ENCODE measurements around the gene EXTL1.

The EXTL1 gene

GRCh38 chr1:26067432-26067911 is 45.9 kb downstream of the EXTL1 start, which contains the start of gene TRIM63:
Gene TRIM63, minus strand, starts transcription at chr1:26067630. Its CDS starts 136 bp downstream, at chr1:26067494.
- H3K4me3 ChIP-seq (ENCODE audit: low read depth, low read length), result no peak within 1 kb of the TSS
- TF ChIP-seq CTCF (IDR thresholded peaks at IDR 0.05; ENCODE audit: insufficient read depth, low read depth, low read length, missing control alignments), result no peak
- no peak for DNase-seq (ENCODE audit: low read depth)

- no peak for TF ChIP-seq CTCF (IDR thresholded peaks at IDR 0.05; ENCODE audit: insufficient read depth, low read depth, low read length, missing control alignments)
- no peak overlapping the region for H3K4me3 ChIP-seq (ENCODE audit: low read depth, low read length)
- DNase-seq (ENCODE audit: low read depth), result no peak
Measured at GRCh38 chr1:26069941-26070295, 48.3 kb downstream of the EXTL1 start.

GRCh38 chr1:26070296-26070962 is 48.9 kb downstream of the EXTL1 start:
- TF ChIP-seq CTCF (IDR thresholded peaks at IDR 0.05; ENCODE audit: insufficient read depth, low read depth, low read length, missing control alignments), result no peak
- DNase-seq (ENCODE audit: low read depth), result no peak
- no peak overlapping the region for H3K4me3 ChIP-seq (ENCODE audit: low read depth, low read length)

- no peak overlapping the region for H3K4me3 ChIP-seq (ENCODE audit: low read depth, low read length)
- no peak for DNase-seq (ENCODE audit: low read depth)
- no peak for TF ChIP-seq CTCF (IDR thresholded peaks at IDR 0.05; ENCODE audit: insufficient read depth, low read depth, low read length, missing control alignments)
Measured at GRCh38 chr1:26070963-26071342, 49.4 kb downstream of the EXTL1 start.

- no peak overlapping the region for H3K4me3 ChIP-seq (ENCODE audit: low read depth, low read length)
- DNase-seq (ENCODE audit: low read depth), result no peak
- no peak for TF ChIP-seq CTCF (IDR thresholded peaks at IDR 0.05; ENCODE audit: insufficient read depth, low read depth, low read length, missing control alignments)
Measured at GRCh38 chr1:26072305-26072704, 50.7 kb downstream of the EXTL1 start.

- no peak overlapping the region for H3K4me3 ChIP-seq (ENCODE audit: low read depth, low read length)
- no peak for TF ChIP-seq CTCF (IDR thresholded peaks at IDR 0.05; ENCODE audit: insufficient read depth, low read depth, low read length, missing control alignments)
- DNase-seq (ENCODE audit: low read depth), result no peak
Measured at GRCh38 chr1:26075421-26076144, 54.0 kb downstream of the EXTL1 start.
